Lung (tissue), 12 donors: ENCODE results near the gene FMO5. TPM values are rescaled to one million over a fixed set of nuclear protein-coding genes. Genes with fewer than 3 reads are reported as not detected.

Source experiments
- ATAC-seq: fragments of 200-7000 bp; cut with Tn5 transposase; one replicate; pipeline ENCODE4 v1.9.1; 2020; ENCODE audit warnings: moderate number of reproducible peaks; ENCODE audit not compliant: insufficient read depth, low FRiP score
- DNase-seq, 3 donors: peaks; one replicate each; pipeline ENCODE4 v3.0.0-alpha.2; 2013 to 2017
- H3K27ac ChIP-seq, 2 donors: one replicate each; pipeline ENCODE4 v1.5.1; 2013; ENCODE audit warnings: mild to moderate bottlenecking in 2 of 2, moderate library complexity in 2 of 2, control low read depth in 1 of 2, inconsistent platforms in 1 of 2, low read depth in 1 of 2, low read length in 1 of 2
- H3K27me3 ChIP-seq, 3 donors: one replicate each; pipeline ENCODE4 v1.5.1; 2013; ENCODE audit warnings: low read length in 2 of 3; ENCODE audit not compliant: control insufficient read depth in 3 of 3, insufficient read depth in 3 of 3
- H3K36me3 ChIP-seq, 4 donors: one replicate each; pipeline ENCODE4 v1.5.1; 2013; ENCODE audit warnings: low read length in 4 of 4, mild to moderate bottlenecking in 1 of 4, moderate library complexity in 1 of 4; ENCODE audit not compliant: control insufficient read depth in 4 of 4, insufficient read depth in 4 of 4
- H3K4me1 ChIP-seq, 5 donors: one replicate each; pipeline ENCODE4 v1.5.1; 2013; ENCODE audit warnings: low read length in 5 of 5, mild to moderate bottlenecking in 2 of 5, moderate library complexity in 1 of 5; ENCODE audit not compliant: control insufficient read depth in 5 of 5, insufficient read depth in 5 of 5
- H3K4me3 ChIP-seq: one replicate; pipeline ENCODE4 v1.5.1; 2013; ENCODE audit warnings: mild to moderate bottlenecking, control low read depth, moderate library complexity
- H3K9ac ChIP-seq, 2 donors: one replicate each; pipeline ENCODE4 v1.5.1; 2013; ENCODE audit warnings: low read length in 2 of 2, control low read depth in 1 of 2; ENCODE audit not compliant: insufficient read depth in 1 of 2
- H3K9me3 ChIP-seq, 4 donors: one replicate each; pipeline ENCODE4 v1.5.1; 2013; ENCODE audit warnings: low read length in 3 of 4, mild to moderate bottlenecking in 1 of 4, moderate library complexity in 1 of 4; ENCODE audit not compliant: control insufficient read depth in 4 of 4, insufficient read depth in 3 of 4
- WGBS, 2 donors: extraction: QIAGEN DNeasy Blood & Tissue Kit; methylation state at CpG; one replicate each; pipeline ENCODE4 v1.1.7; 2013; 5-methylcytosine and 5-hydroxymethylcytosine counted together
- polyA plus RNA-seq, 2 donors: library from polyadenylated mRNA; stranded (reverse); fragments of 200-250 nt; gene quantifications; one replicate each; pipeline ENCODE4 v1.2.1, GENCODE V29; 2013
- total RNA-seq, 2 donors: library from RNA; depleted of rRNA in 1 of 2; stranded (reverse); fragments of >200 nt in 1 of 2; gene quantifications; one replicate each; pipeline ENCODE4 v1.2.1, GENCODE V29; 2014 to 2021
- TF ChIP-seq, protein P1 (sequence below): IDR thresholded peaks from 2 replicates; pipeline ENCODE4 v1.5.1; 2012; ENCODE audit warnings: mild to moderate bottlenecking; ENCODE audit errors: control extremely low read depth, extremely low read depth
- donor health status: control.
- donor health status: control.
- donor health status: Bipolar disorder and iron deficiency.
- donor health status: healthy.
- donor health status: DM: yes; HTN: yes; CAD: no.

The FMO5 gene
- total and polyA plus RNA-seq, 4 donors = 10.4 to 78.6 (median 28.2) TPM

DNA sequence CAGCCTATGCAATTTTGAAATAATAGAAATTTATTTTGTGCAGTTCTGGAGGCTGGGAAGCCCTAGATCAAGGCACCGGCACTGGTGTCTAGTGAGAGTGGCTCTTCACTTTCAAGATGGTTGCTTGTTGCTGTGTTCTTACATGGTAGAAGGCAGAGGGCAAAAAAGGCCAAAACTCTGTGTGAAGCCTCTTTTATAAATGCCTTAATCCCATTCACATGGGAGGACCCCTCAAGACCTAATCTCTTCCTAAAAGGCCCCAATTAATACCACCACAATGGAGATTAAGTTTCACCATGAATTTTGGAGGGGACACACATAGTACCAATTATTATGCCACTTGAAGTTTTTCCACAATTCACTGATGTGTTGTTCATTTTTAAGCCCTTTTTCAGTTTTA, 73.9 kb downstream of the FMO5 start:
- TF ChIP-seq, protein P1, sequence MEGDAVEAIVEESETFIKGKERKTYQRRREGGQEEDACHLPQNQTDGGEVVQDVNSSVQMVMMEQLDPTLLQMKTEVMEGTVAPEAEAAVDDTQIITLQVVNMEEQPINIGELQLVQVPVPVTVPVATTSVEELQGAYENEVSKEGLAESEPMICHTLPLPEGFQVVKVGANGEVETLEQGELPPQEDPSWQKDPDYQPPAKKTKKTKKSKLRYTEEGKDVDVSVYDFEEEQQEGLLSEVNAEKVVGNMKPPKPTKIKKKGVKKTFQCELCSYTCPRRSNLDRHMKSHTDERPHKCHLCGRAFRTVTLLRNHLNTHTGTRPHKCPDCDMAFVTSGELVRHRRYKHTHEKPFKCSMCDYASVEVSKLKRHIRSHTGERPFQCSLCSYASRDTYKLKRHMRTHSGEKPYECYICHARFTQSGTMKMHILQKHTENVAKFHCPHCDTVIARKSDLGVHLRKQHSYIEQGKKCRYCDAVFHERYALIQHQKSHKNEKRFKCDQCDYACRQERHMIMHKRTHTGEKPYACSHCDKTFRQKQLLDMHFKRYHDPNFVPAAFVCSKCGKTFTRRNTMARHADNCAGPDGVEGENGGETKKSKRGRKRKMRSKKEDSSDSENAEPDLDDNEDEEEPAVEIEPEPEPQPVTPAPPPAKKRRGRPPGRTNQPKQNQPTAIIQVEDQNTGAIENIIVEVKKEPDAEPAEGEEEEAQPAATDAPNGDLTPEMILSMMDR = no peak
- Histone ChIP-seq H3K36me3 (peaks cover 2 to 18% (median 4%) of the 10 kb centered on the region in 4 donors), H3K9ac (no peak overlapping the region), H3K27ac (no peak overlapping the region), H3K9me3 (no peaks in the 10 kb centered on the region), H3K27me3 (no peaks in the 10 kb centered on the region), H3K4me1 (no peaks in the 10 kb centered on the region), H3K4me3 (no peak overlapping the region)
- DNase-seq (no peak), ATAC-seq (no peak)
- 88 to 98% methylated on average over 1 of the region's 1 CpG for WGBS, 2 donors

DNA sequence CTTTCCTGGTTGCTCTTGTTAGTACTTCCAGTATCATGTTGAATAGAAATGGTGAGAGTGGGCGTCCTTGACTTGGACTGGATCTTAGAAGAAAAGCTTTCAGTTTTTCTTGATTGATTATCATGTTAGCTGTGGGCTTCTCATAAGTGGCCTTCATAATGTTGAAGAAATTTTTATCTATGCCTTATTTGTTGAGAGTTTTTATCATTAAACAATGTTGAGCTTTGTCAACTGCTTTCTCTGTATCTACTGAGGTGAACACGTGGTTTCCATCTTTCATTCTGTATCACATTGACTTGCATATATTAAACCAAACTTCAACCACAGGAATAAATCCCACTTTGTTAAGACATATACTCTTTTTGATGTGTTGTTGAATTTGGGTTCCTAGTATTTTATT, 82.3 kb downstream of the FMO5 start:
- Histone ChIP-seq H3K4me3 (no peak overlapping the region), H3K27me3 (no peaks in the 10 kb centered on the region), H3K36me3 (no peaks in the 10 kb centered on the region), H3K4me1 (no peaks in the 10 kb centered on the region), H3K9ac (no peak overlapping the region), H3K27ac (no peak overlapping the region), H3K9me3 (no peaks in the 10 kb centered on the region)
- ATAC-seq (no peak), DNase-seq (no peak)
- TF ChIP-seq, protein P1 = no peak
- 89 to 97% methylated on average over 2 of the region's 2 CpGs for WGBS, 2 donors

Other genes starting within 250 kb of the FMO5 start
- gene PRKAB2, start 52.9 kb downstream of the FMO5 start, total RNA-seq = 10 to 100 TPM; 13.6 to 25.7 TPM
- 1 to 10 TPM; 4.2 to 4.5 TPM for gene PRKAB2, start 52.9 kb downstream of the FMO5 start, polyA plus RNA-seq
- 10 to 100 TPM; 28.1 to 38.9 TPM for gene CHD1L, start 17.3 kb upstream of the FMO5 start, total RNA-seq
- gene CHD1L, start 17.3 kb upstream of the FMO5 start, polyA plus RNA-seq = 10 to 100 TPM; 15.3 to 16.7 TPM